G401.6 (cell line): ENCODE results near the gene PRSS3.
"Not testable (repeated sequence)": the region's sequence is repeated elsewhere in the genome, so short reads cannot be mapped to it uniquely, and the experiment has no call there.

Experiments
- FAIRE-seq: peaks from 2 replicates; lab custom pipeline; 2012; peaks lifted over from hg19 to GRCh38; lab: Jason Lieb, UNC

The PRSS3 gene

DNA sequence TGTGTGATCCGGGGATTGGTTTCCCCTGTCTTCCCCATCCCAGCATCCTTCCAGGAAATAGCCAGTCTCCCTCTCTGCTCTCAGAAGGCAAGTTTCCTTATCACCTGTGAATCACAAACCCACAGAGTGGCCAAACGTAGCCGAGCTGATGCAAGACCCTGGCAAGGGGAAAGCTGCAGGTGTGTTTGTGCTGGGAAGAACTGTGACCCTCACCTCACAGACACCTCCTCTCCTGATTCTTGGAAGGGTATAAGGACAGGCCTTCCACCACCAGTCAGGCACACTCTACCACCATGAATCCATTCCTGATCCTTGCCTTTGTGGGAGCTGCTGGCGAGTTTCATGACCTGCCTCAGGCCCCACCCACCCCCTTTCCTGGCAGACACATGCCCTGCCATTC is at the start of gene PRSS3:
Gene PRSS3 (plus strand): TSS at position 281 of the 400 bp plus-strand sequence. CDS start 13 bp downstream, at position 294.
- FAIRE-seq: no peak

GRCh38 chr9:33748633-33749304 is 46.6 kb upstream of the PRSS3 start:
- no peak for FAIRE-seq

- not testable (repeated sequence) for FAIRE-seq
These were observed 46.1 kb upstream of the PRSS3 start for GRCh38 chr9:33749305-33749654.

GRCh38 chr9:33750307-33750838 is 45.0 kb upstream of the PRSS3 start:
- FAIRE-seq: no peak

- no peak for FAIRE-seq
These were observed 44.5 kb upstream of the PRSS3 start for GRCh38 chr9:33750839-33751339.

DNA sequence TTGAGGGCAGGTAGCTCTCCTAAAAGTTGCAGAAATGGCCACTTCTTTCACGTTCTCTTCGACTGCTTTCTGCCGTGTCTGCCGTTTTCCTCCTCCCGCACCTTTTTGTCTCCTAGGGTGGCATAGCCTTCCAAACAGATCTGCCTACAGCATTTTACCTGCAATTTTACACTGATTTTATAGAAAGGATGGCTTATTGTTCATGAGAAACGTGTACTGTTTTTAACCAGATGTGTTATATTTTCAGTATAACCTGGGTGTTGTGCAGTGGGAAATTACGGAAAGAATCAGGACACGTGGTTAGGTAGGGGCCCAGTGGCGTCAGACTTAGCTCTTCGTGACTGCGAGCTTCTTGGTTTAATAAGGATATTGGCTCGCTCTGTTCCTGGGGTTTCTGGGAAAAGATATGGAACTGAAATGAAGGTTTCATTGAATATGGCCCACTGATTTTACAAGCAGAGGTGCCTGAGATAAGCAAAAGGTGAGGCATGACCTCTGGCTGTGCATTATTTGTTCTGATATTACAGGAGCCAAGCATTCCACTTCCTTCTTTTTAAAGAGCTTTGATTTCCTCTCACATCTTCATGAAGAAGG is 43.7 kb upstream of the PRSS3 start:
- no peak for FAIRE-seq

DNA sequence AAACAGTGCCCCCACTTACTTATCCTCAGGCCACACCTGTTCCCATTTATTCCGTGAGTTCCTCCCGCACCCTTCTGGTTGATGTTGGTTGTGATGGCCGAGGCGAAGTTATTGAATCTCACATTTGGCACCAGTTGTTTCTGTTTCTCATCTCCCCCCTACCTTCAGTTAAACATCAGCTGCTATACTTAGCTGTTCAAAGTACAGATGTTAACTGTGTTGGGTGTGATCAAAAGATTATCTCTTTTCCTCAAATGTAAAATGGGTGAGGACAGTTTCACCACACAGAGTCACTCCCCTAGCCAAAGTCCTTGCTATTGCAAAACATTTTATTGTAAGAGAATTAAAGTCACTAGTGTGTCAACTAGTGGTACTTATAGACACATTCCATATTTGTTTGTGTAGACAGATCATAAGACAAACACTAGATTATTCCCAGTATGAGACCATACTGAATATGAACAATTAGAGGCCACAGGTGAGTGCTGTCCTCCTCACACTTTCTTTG is 43.2 kb upstream of the PRSS3 start:
- no peak for FAIRE-seq

- not testable (repeated sequence) for FAIRE-seq
These were observed 42.6 kb upstream of the PRSS3 start for GRCh38 chr9:33752789-33753188.

- not testable (repeated sequence) for FAIRE-seq
These were observed 35.7 kb upstream of the PRSS3 start for GRCh38 chr9:33759648-33760047.

DNA sequence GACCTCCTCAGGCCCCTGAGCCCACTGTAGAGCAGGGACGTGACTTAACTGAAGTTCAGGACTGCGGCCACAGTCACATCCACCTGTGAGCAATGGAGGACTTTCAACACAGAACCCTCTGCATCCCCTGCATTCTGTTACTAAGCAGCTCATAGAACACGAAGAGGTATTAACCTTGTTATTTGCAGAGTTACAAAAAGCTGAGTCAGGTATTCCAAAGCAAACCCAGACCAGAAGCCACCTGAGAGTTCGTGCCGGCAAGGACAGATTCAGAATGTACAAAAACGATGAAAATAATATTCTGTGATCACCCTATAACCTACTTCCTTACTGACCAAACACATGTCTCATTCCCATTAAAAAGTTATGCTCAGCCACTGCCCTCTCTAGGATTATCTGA is 33.0 kb upstream of the PRSS3 start:
- no peak for FAIRE-seq

GRCh38 chr9:33763709-33764108 is 31.7 kb upstream of the PRSS3 start:
- FAIRE-seq: not testable (repeated sequence)

- no peak for FAIRE-seq
These were observed 29.9 kb upstream of the PRSS3 start for GRCh38 chr9:33765411-33765810.

GRCh38 chr9:33770156-33770880 is 25.0 kb upstream of the PRSS3 start:
- not testable (repeated sequence) for FAIRE-seq

- not testable (repeated sequence) for FAIRE-seq
These were observed 22.2 kb upstream of the PRSS3 start for GRCh38 chr9:33773135-33773534.

- FAIRE-seq: not testable (repeated sequence)
These were observed 21.2 kb upstream of the PRSS3 start for GRCh38 chr9:33774074-33774659.

DNA sequence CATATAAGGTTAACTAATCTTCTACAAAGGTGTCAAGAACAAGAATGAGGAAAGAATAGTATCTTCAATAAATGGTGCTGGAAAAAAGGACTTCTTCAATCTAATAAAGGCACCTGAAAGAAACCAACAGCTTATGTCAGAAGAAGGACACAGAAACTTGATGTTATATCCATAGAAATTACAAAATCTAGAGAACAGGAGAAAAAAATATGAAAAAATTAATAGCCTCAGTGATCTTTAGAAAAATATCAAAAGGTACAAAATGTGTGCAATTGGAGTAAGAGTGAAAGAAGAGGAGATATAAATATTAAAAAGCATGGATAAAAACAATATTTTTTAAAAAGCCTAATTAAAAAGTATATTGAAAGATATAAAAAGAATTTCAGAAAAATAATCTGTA is 18.8 kb upstream of the PRSS3 start:
- peak; percentile 37 for FAIRE-seq

GRCh38 chr9:33778700-33779351 is 16.5 kb upstream of the PRSS3 start:
- FAIRE-seq: peak; percentile 58

DNA sequence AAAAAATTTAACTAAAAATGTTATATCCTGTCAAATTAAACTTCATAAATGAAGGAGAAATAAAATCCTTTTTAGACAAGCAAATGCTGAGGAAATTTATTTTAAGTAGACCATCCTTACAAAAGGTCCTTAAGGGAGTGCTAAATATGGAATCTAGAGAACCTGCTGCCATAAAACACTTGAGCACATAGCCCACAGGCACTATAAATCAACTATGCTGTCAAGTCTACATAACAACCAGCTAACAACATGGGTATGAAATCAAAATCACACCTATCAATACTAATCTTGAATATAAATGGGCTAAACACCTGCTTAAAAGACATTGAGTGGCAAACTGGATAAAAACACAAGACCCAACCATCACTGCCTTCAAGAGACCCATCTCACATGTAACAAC is 15.1 kb upstream of the PRSS3 start:
- no peak for FAIRE-seq

- no peak for FAIRE-seq
These were observed 13.6 kb upstream of the PRSS3 start for GRCh38 chr9:33781736-33782135.

DNA sequence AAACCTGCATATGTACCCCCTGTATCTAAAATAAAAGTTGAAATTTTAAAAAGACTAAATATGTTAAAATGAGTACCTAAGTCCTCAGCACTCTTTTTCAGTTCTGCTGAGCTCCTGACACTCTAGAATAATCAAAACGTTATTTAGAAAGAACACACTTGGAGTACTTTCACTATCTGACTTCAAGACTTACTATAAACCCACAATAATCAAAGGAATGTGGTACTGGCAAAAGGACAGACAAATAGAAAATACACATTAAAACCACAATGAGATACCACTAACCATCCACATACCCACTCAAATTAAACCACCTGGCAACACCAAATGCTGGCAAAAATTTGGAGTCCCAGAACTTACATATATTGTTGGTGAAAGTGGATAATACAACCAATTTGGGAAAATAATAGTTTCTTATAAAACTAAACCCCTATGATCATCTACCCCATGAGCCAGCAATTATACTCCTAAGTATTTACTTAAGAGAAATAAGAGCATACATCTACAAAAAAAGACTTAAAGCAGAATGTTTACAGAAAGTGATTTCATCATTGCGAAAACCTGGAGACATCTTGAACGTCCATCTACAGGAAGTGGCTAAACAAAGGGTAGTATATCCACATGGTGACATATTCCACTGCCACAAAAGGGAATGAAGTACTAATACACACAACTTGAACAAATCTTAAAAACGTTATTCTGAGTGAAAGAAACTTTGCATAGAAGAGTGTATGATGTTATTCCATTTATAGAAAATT is 12.8 kb upstream of the PRSS3 start:
- FAIRE-seq: no peak

- FAIRE-seq: no peak
These were observed 9.4 kb upstream of the PRSS3 start for GRCh38 chr9:33785914-33786313.
